SK-N-SH (cell line): ENCODE data around the gene POLR2J.
"Not testable (repeated sequence)": the region's sequence is repeated elsewhere in the genome, so short reads cannot be mapped to it uniquely, and the experiment has no call there.

Source experiments
- CHD2 ChIP-seq: fragments of 150-350 bp; IDR thresholded peaks from 2 replicates; pipeline ENCODE4 v1.6.1; 2018; ENCODE audit warnings: low read length; ENCODE audit not compliant: partially characterized antibody
- EP300 ChIP-seq, 2 experiments: IDR thresholded peaks; 2 replicates each; pipeline versions ENCODE4 v1.4.0 to v1.6.1; 2012; ENCODE audit warnings: borderline replicate concordance in 1 of 2, low read depth in 1 of 2, low read length in 1 of 2
- FOXM1 ChIP-seq: IDR thresholded peaks from 2 replicates; pipeline ENCODE4 v1.4.0; 2012; ENCODE audit warnings: low read depth, mild to moderate bottlenecking
- POLR2AphosphoS5 ChIP-seq: IDR thresholded peaks from 2 replicates; pipeline ENCODE4 v1.6.1; 2012; ENCODE audit warnings: low read depth, low read length
- RFX5 ChIP-seq: IDR thresholded peaks from 2 replicates; pipeline ENCODE4 v1.6.1; 2012; ENCODE audit warnings: mild to moderate bottlenecking, improper control_type of control experiment, low read length
- TCF12 ChIP-seq: IDR thresholded peaks from 2 replicates; pipeline ENCODE4 v1.4.0; 2012
- YY1 ChIP-seq: IDR thresholded peaks from 2 replicates; pipeline ENCODE4 v1.4.0; 2012; ENCODE audit warnings: low read depth, mild to moderate bottlenecking
- TF ChIP-seq, protein P1 (sequence below): IDR thresholded peaks from 2 replicates; pipeline ENCODE4 v1.6.1; 2012; ENCODE audit warnings: mild to moderate bottlenecking, low read depth, low read length, moderate library complexity
- TF ChIP-seq, protein P2 (sequence below): fragments of 200-600 bp; sonication (generic); IDR thresholded peaks from 2 replicates; pipeline ENCODE4 v1.6.1; 2017; ENCODE audit warnings: antibody characterized with exemption, mild to moderate bottlenecking, moderate library complexity

GRCh38 chr7:102516951-102517350 lies 38.2 kb upstream of the POLR2J start:
- TF ChIP-seq, protein P1, sequence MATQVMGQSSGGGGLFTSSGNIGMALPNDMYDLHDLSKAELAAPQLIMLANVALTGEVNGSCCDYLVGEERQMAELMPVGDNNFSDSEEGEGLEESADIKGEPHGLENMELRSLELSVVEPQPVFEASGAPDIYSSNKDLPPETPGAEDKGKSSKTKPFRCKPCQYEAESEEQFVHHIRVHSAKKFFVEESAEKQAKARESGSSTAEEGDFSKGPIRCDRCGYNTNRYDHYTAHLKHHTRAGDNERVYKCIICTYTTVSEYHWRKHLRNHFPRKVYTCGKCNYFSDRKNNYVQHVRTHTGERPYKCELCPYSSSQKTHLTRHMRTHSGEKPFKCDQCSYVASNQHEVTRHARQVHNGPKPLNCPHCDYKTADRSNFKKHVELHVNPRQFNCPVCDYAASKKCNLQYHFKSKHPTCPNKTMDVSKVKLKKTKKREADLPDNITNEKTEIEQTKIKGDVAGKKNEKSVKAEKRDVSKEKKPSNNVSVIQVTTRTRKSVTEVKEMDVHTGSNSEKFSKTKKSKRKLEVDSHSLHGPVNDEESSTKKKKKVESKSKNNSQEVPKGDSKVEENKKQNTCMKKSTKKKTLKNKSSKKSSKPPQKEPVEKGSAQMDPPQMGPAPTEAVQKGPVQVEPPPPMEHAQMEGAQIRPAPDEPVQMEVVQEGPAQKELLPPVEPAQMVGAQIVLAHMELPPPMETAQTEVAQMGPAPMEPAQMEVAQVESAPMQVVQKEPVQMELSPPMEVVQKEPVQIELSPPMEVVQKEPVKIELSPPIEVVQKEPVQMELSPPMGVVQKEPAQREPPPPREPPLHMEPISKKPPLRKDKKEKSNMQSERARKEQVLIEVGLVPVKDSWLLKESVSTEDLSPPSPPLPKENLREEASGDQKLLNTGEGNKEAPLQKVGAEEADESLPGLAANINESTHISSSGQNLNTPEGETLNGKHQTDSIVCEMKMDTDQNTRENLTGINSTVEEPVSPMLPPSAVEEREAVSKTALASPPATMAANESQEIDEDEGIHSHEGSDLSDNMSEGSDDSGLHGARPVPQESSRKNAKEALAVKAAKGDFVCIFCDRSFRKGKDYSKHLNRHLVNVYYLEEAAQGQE = not testable (repeated sequence)
- TF ChIP-seq, protein P2, sequence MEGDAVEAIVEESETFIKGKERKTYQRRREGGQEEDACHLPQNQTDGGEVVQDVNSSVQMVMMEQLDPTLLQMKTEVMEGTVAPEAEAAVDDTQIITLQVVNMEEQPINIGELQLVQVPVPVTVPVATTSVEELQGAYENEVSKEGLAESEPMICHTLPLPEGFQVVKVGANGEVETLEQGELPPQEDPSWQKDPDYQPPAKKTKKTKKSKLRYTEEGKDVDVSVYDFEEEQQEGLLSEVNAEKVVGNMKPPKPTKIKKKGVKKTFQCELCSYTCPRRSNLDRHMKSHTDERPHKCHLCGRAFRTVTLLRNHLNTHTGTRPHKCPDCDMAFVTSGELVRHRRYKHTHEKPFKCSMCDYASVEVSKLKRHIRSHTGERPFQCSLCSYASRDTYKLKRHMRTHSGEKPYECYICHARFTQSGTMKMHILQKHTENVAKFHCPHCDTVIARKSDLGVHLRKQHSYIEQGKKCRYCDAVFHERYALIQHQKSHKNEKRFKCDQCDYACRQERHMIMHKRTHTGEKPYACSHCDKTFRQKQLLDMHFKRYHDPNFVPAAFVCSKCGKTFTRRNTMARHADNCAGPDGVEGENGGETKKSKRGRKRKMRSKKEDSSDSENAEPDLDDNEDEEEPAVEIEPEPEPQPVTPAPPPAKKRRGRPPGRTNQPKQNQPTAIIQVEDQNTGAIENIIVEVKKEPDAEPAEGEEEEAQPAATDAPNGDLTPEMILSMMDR = not testable (repeated sequence)
- TF ChIP-seq RFX5; FOXM1; CHD2; YY1; POLR2AphosphoS5; EP300 (IDR thresholded peaks at IDR 0.05; ENCODE audit: borderline replicate concordance in 1 of 2, low read depth in 1 of 2, low read length in 1 of 2); TCF12: not testable (repeated sequence)
